Neutrophil (primary cell): Measurements from ENCODE around the gene FAP.

Experiments
- H3K27ac ChIP-seq: fragments of 200-600 bp; sonication (generic); 2 replicates; pipeline ENCODE4 v1.5.1; 2016; ENCODE audit warnings: mild to moderate bottlenecking, moderate library complexity
- H3K27me3 ChIP-seq: fragments of 200-600 bp; sonication (generic); 2 replicates; pipeline ENCODE4 v1.6.0; 2016; ENCODE audit warnings: mild to moderate bottlenecking
- H3K36me3 ChIP-seq: fragments of 200-600 bp; sonication (generic); 2 replicates; pipeline ENCODE4 v1.5.1; 2017
- H3K4me1 ChIP-seq, 2 experiments: fragments of 200-600 bp in 1 of 2; sonication (generic) in 1 of 2; 1 replicate in 1 of 2; 2 replicates in 1 of 2; pipeline versions ENCODE4 v1.5.1 to v1.6.1; 2013 to 2016; ENCODE audit warnings: low read depth in 1 of 2, low read length in 1 of 2, mild to moderate bottlenecking in 1 of 2, moderate library complexity in 1 of 2; ENCODE audit not compliant: control insufficient read depth in 1 of 2, insufficient read depth in 1 of 2
- H3K4me3 ChIP-seq, 2 experiments: fragments of 200-600 bp in 1 of 2; sonication (generic) in 1 of 2; 1 replicate in 1 of 2; 2 replicates in 1 of 2; pipeline ENCODE4 v1.5.1; 2013 to 2016; ENCODE audit warnings: low read depth in 1 of 2, low read length in 1 of 2, mild to moderate bottlenecking in 1 of 2, moderate library complexity in 1 of 2
- H3K9me3 ChIP-seq: fragments of 200-600 bp; sonication (generic); 2 replicates; pipeline ENCODE4 v1.5.1; 2016
- CTCF ChIP-seq: fragments of 200-600 bp; sonication (generic); IDR thresholded peaks from 2 replicates; pipeline ENCODE4 v1.5.1; 2016; ENCODE audit warnings: antibody characterized with exemption

FAP gene

GRCh38 chr2:162188451-162188850 lies 54.8 kb downstream of the FAP start:
- no peaks in the 10 kb centered on the region for H3K36me3 ChIP-seq

GRCh38 chr2:162185541-162186232 lies 57.6 kb downstream of the FAP start:
- Histone ChIP-seq H3K4me1 (no peaks in the 10 kb centered on the region), H3K27ac (no peak overlapping the region), H3K4me3 (no peak overlapping the region), H3K9me3 (no peaks in the 10 kb centered on the region), H3K27me3 (no peaks in the 10 kb centered on the region), H3K36me3 (no peaks in the 10 kb centered on the region)
- TF ChIP-seq CTCF, result no peak

More at GRCh38 chr2:162188451-162188850, 54.8 kb downstream of the FAP start:
- no peaks in the 10 kb centered on the region for H3K4me1 ChIP-seq
- TF ChIP-seq CTCF, result no peak
- H3K27me3 ChIP-seq, result no peaks in the 10 kb centered on the region
- H3K4me3 ChIP-seq, result no peak overlapping the region
- H3K27ac ChIP-seq, result no peak overlapping the region
- H3K9me3 ChIP-seq, result no peaks in the 10 kb centered on the region

GRCh38 chr2:162184821-162185450 lies 58.3 kb downstream of the FAP start:
- no peaks in the 10 kb centered on the region for H3K9me3 ChIP-seq
- H3K27me3 ChIP-seq, result no peaks in the 10 kb centered on the region
- H3K4me1 ChIP-seq, result no peaks in the 10 kb centered on the region
- H3K36me3 ChIP-seq, result no peaks in the 10 kb centered on the region
- no peak for TF ChIP-seq CTCF
- H3K4me3 ChIP-seq, result no peak overlapping the region
- H3K27ac ChIP-seq, result no peak overlapping the region

DNA sequence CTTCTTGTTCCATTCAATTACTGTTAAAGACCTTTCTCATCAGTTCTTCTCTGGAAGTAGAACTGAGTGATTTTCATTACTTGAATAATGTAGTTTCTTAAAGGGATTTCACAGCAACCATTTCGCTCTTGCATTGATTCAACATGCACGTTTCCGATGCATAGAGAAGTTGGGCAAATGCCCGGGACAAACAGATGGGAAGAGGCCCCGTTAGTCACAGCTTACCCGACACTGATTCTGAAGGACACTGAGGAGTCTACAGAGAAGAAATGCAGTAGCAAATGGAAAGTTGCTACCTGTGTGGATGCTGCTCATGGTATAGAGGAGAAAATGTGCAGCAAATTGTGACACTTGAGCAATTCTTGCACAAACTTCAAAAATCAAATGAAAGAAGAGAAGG lies 58.9 kb downstream of the FAP start:
- Histone ChIP-seq H3K27ac (no peak overlapping the region), H3K4me3 (no peak overlapping the region), H3K9me3 (no peaks in the 10 kb centered on the region), H3K27me3 (no peaks in the 10 kb centered on the region), H3K36me3 (no peaks in the 10 kb centered on the region), H3K4me1 (no peaks in the 10 kb centered on the region)
- TF ChIP-seq CTCF, result no peak

- Histone ChIP-seq H3K4me3 (no peak overlapping the region), H3K27ac (no peak overlapping the region), H3K27me3 (no peaks in the 10 kb centered on the region), H3K9me3 (no peaks in the 10 kb centered on the region), H3K4me1 (no peaks in the 10 kb centered on the region), H3K36me3 (no peaks in the 10 kb centered on the region)
- TF ChIP-seq CTCF, result no peak
These were observed 60.9 kb downstream of the FAP start for GRCh38 chr2:162182395-162182794.
